ENCODE data around the gene BMP10. TPM values are rescaled to one million over a fixed set of nuclear protein-coding genes. Genes with fewer than 3 reads are reported as not detected.
"Not testable (repeated sequence)": the region's sequence is repeated elsewhere in the genome, so short reads cannot be mapped to it uniquely, and the experiment has no call there.

BMP10 gene, protein sequence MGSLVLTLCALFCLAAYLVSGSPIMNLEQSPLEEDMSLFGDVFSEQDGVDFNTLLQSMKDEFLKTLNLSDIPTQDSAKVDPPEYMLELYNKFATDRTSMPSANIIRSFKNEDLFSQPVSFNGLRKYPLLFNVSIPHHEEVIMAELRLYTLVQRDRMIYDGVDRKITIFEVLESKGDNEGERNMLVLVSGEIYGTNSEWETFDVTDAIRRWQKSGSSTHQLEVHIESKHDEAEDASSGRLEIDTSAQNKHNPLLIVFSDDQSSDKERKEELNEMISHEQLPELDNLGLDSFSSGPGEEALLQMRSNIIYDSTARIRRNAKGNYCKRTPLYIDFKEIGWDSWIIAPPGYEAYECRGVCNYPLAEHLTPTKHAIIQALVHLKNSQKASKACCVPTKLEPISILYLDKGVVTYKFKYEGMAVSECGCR
- not detected in 2 replicates for total RNA-seq

DNA sequence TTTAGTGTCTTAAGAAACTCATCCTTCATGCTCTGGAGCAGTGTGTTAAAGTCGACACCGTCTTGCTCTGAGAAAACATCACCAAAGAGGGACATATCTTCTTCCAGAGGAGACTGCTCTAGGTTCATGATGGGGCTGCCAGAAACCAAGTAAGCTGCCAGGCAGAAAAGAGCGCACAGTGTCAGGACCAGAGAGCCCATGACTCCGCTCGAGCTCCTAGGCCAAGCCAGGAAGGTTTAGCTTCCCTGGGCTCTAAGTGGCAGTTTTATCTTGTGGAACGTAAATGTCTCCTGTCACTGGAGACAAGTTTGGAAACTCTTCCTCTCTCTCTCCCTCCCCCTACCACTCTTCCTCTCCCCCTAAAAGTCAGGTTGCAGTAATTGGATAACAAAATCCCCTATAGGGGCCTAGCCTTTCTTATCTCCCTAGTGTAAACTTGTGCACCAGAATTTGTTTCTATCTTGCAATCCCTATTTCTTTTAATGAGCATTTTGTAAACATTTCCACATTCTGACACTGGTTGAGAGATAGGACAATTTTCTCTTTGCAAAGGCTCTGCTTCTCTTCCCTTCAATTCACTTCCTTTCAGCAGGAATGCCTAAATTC lies at the start of gene BMP10:
TSS of gene BMP10 (minus strand) at position 239 of the 606 bp plus-strand sequence. CDS start at position 200, 39 bp downstream.
- no peak for DNase-seq

DNA sequence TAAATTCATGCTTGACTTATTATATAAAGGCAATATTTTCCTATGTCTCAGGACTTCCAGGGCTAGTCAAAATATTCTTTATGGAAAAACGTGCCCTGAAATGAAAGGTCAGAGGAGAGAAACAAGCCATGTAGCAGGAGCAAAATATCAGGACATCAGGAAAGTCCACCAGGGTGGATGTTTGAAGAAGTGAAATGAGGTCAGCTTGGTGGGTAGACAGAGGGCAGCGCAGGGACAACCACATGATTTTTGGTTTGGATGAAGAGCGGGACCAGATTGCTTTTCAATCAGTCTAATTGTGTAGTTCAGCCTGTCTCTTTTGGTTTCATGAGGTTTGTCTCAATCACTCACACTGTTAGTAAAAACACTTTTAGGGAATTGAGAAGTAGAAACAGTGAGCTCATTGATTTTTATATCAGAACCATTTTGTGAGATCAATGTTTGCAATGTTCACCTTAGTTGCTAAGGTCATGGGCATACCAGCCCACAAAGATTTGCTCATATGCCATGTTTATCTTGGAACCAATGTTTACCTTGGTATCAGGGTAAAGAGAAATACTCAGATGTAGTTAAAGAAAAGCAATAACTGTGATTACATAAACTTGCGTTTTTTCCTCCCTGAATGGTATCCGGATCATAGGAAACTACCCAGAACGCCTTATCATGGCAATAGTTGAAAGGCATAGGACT lies 49.4 kb upstream of the BMP10 start:
- DNase-seq = no peak

DNA sequence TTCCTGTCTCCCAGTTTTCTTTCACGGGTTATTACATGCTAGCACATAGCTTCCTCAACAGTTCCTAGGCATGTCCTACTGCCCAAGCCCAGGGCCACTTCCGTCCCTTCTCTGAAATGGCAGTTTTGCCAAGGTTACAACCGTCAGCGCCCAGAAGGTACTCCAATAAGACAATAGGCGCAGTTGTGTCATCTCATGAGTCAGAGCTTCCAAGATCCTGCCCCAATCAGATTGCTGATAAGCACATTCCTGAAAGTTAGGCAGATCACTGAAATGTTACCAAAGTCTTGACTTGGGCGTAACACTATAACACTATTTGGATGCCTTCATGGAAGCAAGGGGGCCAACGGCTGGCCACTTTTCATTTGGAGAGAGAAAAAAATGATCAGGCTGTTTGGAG lies 47.3 kb upstream of the BMP10 start:
- DNase-seq = peak; percentile 50

DNA sequence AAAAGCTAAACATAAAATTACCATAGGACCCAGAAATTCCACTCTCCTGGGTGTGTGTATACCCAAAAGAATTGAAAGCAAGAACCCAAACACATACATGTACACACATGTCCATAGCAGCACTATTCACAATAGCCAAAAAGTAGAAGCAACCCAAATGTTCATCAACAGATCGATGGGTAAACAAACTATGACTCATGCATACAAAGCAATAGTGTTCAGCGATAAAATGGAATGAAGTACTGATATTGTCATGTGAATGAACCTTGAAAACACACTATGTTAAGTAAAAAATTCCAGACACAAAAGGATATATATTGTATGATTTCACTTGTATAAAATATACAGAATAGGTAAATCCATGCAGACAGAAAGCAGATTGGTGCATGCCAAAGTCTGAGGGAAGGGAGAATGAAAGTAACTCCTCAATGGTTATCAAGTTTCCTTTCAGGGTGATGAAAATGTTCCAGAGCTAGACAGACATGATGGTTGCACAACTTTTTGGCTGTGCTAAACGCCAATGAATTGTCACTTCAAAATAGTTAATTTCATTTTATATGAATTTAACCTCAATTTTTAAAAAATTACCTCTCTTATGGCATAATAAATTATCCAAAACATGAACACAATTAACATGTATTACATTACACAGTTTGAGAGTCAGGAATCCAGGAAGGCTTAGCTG lies 46.0 kb upstream of the BMP10 start:
- no peak for DNase-seq

DNA sequence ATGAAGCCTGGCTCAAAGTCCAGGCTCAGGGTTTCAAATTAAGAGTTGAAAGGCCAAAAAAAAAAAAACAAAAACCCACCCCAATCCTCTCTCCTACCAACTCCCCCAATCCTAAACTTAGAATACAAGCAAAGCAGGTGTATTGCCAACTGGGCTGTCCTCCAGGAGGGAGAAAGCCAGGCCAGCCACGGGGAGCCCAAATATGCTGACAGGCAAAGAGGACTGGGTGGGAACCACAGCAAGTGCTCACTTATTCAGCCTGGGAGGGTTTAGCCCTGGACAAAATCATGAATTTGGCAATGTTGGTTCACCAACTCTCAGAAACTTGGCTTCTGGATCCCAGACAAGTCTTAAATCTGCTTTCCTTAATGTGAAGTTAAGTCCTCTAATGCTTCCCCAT lies 45.0 kb upstream of the BMP10 start:
- DNase-seq = no peak

DNA sequence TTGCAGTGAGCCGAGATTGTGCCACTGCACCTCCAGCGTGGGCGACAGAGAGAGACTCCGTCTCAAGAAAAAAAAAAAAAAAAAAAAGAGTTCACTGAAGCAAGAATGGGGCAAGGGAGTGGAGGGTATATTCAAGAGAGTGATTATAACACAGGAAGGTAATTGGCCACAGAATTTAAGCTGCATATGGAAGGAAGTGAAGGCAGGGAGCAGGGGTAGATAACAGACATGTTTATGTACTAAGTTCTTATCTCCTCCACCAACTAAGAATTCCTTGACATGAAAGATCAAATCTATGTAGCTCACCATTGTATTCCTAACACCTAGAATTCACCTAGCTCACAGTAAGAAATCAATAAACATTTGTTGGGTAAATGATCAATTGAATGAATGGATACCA lies 44.2 kb upstream of the BMP10 start:
- no peak for DNase-seq

DNA sequence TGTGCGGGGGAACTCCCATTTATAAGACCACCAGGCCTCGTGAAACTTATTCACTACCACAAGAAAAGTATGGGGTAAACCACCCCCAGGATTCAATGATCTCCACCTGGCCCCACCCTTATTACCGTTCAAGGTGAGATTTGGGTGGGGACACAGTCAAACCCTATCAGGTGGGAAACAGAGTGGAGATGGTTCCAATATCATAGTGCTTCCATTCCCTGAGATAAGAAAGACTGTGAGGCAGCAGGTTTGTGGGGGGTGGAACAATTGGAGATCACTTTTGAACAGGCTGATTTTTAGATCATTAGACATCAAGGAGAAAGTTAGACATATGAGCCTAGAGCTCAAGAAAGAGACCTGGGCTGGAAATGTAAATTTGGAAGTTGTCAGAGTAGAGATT lies 42.2 kb upstream of the BMP10 start:
- no peak for DNase-seq

DNA sequence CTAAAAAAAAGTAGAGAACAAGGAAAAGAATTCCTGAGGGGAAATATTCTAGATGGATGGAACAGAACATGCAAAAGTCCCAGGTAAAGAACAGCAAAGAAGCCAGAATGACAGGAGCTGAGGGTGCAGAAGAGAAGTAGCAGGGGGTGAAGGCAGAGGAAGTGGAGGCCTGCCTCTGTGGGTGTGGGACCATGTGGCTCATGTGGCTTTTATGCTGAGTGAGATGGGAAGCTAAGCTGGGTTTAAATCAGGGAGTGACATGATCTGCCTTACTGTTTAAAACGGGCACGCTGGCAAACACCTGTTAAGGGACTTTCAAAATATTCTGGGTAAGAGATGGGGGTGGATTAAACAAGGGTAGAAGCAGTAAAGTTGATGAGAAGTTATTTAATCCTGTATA lies 41.5 kb upstream of the BMP10 start:
- no peak for DNase-seq

DNA sequence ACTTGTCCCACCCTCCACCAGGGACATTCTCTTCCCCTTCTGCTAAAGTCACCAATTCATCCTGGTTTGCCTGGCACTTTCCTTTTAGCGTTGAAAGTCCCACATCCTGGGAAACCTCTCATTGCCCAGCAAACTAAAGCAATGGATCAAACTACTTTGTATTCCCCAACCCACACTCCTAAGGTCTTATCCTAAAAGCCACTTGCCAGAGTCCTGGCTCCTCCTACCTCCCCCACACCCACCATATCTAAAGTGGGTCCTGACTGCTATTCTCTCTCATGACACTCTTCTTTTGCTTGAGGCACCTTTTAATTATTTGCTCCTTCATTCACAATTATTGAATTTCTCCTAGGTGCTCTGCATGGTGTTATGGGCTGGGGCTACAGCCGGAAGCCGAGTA lies 40.9 kb upstream of the BMP10 start:
- DNase-seq = no peak

DNA sequence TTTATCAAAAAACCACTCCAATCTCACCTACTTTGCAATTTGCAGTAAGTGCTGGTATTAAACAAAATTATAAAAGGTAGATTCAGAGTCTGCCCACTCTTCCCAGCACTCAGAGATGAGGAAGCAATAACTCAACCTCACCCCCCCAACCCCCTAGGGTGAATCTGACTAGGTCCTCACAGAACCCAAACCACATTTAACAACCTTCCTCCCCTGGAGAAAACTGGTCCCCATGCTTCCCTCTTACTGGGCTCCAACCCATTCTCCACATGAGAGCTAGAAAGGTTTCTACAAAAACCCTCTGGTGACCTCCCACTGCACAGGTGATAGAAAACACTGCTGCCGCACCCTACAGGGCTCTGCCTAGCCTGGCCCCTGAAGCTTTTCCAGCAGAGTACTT lies 40.5 kb upstream of the BMP10 start:
- DNase-seq = no peak

DNA sequence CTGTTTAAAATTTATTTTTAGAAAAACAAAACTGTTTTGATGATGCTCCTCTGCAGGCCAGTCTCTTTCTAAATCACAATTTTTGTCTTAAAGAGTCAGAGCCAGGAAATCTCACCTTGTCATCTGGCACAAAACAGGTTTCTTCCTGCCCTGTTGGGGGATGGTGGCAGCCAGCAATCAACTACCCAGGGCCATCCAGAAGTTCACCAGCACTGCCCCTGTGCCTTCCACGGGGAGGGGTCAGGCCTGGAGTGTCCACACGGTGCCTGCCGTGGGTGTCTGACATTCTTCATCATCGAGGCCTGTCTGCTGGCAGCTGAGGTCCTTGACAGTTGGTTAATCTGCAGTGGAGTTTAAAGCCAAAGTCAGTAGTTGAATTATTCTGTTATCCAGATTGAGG lies 40.0 kb upstream of the BMP10 start:
- no peak for DNase-seq

DNA sequence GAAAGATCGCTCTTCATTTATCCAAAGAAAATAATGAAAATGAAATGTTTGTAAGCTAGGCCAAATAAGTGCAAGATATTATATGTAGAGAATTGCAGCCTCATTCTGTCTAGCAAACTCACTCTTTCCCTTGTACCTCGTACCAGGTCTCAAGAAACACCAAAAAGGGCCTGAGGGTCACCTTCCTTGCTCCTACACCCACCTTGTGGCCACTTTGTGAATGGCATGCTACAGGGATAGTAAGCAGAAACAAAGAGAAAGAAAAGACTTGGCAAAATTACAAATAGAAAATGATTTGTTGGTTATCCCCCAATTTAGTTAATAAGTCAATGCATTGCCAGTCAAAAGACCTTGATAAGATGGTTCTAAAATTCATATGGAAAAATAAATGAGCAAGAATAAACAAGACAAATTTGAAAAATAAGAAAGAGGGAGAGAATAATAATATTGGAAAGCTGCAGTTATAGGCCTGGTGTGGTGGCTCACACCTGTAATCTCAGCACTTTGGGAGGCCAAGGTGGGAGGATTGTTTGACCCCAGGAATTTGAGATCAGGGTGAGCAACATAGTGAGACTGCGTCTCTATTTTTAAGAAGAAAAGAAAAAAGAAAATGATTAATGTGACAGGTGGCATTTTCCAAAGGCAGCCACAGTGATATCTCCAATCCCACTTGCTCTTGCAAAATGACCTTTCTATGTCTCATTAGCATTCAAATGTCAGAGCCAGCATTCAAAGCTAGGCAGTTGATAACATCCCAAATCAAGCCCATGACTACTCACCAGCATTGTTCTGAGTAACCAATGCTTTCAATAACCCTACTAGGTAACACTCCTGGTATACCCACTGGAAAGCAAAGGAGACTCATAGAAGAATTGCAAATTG lies 38.8 kb upstream of the BMP10 start:
- peak; percentile 90 for DNase-seq

DNA sequence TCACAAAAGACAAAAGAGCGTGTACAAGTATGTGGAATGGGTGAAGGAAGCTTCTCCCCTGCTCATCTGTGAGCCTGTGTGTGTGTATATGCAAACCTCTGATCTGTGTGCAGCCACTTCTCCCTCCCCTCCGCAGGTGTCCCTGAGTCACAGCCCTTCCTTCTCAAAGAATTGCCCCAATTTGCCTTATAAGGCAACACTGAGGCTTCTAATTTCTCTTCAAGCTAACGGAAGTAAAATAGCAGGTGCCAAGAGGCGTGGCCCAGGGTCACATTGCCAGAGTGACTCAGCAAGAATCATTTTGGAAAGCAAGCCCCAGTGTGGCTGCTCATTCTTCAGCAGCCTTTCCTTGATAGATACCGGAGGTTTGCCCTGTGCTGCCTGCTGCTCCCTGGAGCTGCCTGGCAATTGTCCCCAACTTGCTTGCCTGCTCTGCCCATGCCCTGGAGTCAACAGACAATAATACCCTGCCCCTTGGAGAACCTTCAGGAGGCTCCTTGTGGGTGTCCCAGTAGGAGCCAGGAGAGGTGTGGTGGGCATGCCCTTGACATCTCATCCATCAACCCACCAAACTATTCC lies 37.3 kb upstream of the BMP10 start:
- peak; percentile 92 for DNase-seq

DNA sequence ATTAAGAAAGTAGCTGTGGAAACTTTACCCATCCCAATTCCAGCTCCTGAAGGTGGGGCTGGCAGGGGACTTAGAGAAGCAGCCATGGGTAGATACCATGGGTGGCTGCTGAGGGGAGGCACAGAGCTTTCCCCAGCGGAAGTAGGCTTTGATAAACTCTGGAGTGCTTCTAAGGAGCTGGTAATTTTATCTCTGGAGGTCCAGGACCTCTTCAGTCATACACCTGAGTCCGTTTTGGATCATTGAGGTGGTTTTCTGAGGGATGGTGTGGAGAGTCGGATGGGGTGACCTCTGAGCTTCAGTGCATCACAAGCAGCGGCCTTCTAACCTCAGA lies 36.7 kb upstream of the BMP10 start:
- no peak for DNase-seq

DNA sequence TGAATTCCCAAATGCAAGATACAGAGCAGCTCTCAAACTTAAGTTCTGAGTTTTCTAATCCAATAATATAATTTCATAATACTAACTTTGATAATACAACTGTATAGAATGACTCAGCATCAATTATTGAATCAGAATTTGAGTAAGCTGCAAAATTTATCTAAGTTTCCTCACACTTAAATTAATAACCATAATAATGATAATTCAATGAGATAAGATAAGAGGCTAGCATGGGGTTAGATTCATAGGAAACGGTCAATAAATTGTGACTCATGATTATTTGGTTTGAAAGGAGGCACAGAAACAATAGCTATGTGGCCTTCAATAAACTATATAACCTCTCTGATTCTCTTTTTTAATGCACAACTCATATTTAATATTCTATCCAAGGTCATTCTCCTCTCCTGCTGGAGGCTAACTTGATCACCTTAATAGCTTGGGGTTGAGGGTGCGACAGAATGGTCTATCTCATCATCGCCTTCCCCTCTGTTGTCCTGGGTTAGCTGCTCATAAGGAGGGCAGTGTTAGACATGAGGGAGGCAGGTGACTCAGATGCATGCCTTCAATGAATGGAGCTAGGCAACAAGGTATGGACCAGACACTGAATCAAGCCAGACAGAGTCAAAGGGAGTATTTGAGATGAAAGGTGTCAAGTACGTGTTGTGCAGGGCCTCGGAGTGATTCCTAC lies 36.2 kb upstream of the BMP10 start:
- peak; percentile 24 for DNase-seq

DNA sequence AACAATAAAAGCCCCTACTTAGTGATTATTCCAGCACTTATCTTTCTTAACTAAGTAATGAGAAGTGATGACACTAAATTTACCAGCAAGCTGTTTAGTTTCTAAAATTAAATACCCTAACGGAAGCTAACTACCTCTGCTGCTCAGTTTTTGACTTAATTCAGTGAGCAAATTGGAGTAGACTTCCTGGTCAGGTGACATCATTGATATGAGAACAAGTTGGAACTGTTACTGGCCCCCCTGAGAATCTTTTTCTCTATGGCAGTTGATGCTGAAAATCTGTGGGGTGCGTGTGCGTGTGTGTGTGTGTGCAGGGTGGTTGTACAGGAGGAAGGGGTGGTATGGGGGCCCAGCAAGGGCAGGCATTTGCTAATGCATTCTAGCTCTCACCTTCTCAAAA lies 35.5 kb upstream of the BMP10 start:
- no peak for DNase-seq

DNA sequence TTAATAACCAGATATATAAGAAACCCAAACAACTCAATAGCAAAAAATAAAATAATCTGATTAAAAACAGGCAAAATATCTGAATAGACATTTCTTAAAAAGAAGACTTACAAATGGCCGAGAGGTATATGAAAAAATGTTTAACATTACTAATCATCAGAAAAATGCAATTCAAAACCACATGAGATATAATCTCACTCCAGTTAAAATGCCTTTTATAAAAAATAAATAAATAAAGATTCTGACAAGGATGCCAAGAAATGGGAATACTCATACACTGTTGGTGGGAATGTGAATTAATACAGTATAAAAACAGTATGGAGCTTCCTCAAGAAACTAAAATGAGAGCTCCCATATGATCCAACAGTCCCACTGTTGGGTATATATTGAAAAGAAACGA lies 33.9 kb upstream of the BMP10 start:
- no peak for DNase-seq

DNA sequence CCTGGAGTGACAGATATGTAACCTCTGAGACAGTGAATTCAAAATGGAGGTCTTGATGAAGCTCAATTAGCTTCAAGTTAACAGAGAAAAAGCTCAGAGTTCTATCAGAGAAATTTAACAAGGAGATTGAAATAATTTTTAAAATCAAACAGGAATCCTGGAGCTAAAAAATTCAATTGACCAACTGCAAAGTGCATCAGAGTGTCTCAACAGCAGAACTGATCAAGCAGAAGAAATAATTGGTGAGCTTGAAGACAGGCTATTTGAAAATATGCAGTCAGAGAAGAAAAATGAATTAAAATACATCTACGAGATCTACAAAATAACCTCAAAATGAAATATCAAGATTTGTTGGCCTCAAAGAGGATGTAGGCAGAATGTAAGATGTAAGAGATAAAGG lies 30.4 kb upstream of the BMP10 start:
- no peak for DNase-seq

DNA sequence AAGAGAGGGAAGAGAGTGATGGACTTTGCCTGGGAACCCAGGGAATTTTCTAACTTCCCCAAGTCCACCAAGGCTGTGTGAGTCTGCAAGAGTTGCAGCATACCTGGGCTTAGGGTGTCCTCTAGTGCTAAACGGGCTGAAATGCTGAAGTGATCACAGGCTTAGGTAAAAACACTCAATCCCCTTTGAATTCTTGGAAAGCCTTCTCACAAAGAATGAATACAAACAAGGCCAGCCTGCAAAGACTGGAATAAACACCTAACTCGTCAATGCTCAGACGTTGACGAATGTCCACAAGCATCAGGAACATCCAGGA lies 30.0 kb upstream of the BMP10 start:
- DNase-seq = peak; percentile 53

DNA sequence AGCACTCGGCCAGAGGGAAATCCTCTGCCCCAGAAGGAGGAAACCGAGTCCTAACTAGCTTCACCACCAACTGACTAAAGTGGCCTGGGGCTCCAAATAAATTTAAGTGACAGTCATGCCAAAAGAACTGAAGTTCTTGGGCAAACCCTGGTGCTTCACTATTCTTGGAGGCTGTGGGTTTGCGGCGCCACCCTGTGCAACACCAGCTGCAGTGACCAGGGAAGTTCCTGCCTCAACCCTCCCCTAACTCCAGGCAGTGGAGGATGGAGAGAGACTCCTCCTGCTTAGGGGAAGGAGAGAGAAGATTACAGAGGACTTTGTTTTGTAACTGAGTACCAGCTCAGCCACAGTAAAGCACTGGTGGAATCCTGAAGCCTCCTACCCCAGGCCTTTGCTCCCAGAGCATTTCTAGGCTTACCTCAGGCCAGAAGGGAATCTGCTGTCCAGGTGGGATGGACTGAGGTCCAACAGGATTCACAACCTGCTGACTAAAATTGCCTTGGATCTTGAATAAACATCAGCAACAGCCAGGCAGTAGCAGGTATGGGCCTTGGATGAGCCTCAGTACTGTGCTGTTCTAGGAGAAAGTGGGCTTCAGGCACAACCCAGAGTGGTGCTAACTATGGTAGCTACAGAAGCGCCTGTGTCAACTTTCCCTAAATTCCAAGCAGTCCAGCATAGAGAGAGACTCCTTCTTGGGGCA lies 29.4 kb upstream of the BMP10 start:
- peak; percentile 10 for DNase-seq

DNA sequence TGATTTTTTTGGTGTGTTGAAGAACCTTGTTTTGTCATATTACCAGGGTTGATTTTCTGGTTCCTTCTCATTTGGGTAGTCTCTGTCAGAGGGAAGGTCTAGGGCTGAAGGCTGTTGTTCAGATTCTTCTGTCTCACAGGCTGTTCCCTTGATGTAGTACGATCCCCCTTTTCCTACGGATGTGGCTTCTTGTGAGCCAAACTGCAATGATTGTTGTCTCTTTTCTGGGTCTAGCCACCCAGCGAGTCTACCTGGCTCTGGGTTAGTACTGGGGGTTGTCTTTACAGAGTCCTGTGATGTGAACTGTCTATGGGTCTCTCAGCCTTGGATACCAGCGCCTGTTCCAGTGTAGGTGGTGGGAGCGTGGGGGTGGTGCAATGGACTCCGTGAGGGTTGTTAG lies 24.8 kb upstream of the BMP10 start:
- DNase-seq = not testable (repeated sequence)
